ENCODE data around the gene INTU. TPM values are rescaled to one million over a fixed set of nuclear protein-coding genes. Genes with fewer than 3 reads are reported as not detected.

Gene INTU
- total RNA-seq, result 2.9 and 4.7 TPM in 2 replicates

DNA sequence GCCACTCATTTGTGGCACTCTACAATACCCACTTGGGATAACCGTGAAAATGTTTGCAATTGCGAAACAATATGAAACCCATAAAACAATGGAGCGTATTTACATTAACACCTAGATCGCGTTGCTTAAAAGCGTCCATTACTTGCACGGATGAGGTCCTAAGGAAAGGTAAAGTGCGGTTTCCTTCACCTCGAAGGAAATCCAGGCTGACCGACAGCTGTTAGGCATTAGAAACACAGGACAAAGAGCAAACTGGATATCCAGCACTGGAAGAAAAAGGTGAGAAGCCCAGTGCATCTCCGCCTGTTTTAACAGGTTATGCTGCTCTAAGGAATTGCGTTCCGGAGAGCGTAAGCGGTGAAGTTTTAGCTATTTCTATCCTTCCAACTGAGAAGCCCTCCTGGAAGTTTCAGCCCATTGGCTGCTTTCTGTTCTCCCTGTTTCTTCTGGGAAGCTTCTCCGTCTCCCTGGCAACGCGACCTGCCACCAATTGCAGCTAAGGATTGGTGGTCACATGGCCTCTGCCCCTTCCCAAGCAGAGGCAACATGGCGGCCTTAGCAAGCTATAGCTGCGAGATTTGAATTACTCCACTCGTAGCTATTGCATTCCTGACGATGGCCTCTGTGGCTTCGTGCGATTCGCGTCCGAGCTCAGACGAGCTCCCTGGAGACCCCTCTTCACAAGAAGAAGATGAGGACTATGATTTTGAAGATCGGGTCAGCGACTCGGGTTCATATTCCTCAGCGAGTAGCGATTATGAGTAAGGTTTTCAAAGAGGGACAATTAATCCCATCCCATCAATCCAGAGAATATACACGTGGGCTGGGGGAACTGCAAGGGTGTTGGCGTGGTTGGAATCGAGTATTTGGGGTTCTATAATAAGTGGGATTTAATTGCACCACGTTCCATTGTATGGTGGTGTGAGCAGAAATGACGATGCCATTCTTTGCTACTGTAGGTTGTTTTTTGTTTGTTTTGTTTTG is at the start of gene INTU:
Gene INTU, plus strand, starts transcription at position 538 of the 984 bp plus-strand sequence. Its CDS starts 78 bp downstream, at position 616.

DNA sequence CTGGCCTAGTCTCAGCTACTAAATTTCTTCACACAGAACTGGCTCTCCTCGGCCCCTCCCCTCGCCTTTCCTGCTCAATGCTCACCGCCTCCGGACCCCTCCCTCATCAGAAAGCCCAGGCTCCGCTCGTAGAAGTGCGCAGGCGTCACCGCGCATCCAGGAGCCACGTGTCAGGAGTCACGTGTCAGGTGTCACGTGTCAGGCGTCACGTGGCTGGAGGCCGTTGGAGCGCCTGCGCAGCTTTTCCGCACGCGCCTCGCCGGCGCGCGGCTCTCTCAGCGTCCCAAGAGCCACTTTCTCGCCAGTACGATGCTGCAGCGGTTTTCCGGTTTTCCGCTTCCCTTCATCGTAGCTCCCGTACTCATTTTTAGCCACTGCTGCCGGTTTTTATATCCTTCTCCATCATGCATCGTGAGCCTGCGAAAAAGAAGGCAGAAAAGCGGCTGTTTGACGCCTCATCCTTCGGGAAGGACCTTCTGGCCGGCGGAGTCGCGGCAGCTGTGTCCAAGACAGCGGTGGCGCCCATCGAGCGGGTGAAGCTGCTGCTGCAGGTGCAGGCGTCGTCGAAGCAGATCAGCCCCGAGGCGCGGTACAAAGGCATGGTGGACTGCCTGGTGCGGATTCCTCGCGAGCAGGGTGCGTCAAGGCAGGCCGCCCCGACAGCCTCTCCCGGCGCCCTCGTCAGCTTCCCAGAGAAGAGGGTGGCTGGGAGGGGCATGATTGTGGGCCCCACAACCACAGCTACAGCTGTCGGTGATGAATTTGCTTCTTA is 97.6 kb downstream of the INTU start, which contains the start of gene SLC25A31:
Gene SLC25A31, plus strand, starts transcription at position 259 of the 772 bp plus-strand sequence. Its CDS starts 146 bp downstream, at position 405.

Other genes starting within 250 kb of the INTU start
- gene SLC25A31, start 97.4 kb downstream of the INTU start, total RNA-seq, result not detected in 2 replicates
- 8.1 and 16.4 TPM in 2 replicates for gene HSPA4L, start 149.4 kb downstream of the INTU start, total RNA-seq
- 15.6 and 21.1 TPM in 2 replicates for gene PLK4, start 247.9 kb downstream of the INTU start, total RNA-seq